ENCODE results near the gene LDLRAD3.

DNA sequence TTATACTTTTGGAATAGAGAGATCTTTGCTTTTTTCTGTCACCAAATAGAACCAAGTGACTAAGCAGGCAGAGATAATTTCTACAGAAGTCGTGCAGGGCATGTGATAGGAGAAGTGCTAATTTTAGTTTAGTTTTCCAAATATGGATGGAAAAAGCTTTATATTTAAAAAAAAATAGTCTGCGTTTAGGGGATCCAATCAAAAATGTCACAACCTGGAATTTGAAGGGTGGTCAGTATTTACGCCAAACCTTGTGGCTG, 165.7 kb downstream of the LDLRAD3 start:
- TF ChIP-seq EZH2phosphoT487 (IDR thresholded peaks at IDR 0.05) (no peak), EZH2 (IDR thresholded peaks at IDR 0.05) (no peak)
- TF ChIP-seq, protein P1, sequence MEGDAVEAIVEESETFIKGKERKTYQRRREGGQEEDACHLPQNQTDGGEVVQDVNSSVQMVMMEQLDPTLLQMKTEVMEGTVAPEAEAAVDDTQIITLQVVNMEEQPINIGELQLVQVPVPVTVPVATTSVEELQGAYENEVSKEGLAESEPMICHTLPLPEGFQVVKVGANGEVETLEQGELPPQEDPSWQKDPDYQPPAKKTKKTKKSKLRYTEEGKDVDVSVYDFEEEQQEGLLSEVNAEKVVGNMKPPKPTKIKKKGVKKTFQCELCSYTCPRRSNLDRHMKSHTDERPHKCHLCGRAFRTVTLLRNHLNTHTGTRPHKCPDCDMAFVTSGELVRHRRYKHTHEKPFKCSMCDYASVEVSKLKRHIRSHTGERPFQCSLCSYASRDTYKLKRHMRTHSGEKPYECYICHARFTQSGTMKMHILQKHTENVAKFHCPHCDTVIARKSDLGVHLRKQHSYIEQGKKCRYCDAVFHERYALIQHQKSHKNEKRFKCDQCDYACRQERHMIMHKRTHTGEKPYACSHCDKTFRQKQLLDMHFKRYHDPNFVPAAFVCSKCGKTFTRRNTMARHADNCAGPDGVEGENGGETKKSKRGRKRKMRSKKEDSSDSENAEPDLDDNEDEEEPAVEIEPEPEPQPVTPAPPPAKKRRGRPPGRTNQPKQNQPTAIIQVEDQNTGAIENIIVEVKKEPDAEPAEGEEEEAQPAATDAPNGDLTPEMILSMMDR (IDR thresholded peaks at IDR 0.05), result no peak
